Lower leg skin (tissue), 3 donors: Measurements from ENCODE around the gene PALM.

Experiments used
- POLR2A ChIP-seq, 2 donors: fragments of 450-650 bp; IDR thresholded peaks; one replicate each; pipeline ENCODE4 v1.6.1; 2016 to 2017; ENCODE audit warnings: antibody characterized with exemption in 2 of 2, mild to moderate bottlenecking in 1 of 2, moderate library complexity in 1 of 2
- TF ChIP-seq, protein P1 (sequence below), 3 donors: fragments of 450-650 bp; IDR thresholded peaks; one replicate each; pipeline ENCODE4 v1.5.1; 2016; ENCODE audit warnings: antibody characterized with exemption in 3 of 3, mild to moderate bottlenecking in 3 of 3, moderate library complexity in 2 of 3

DNA sequence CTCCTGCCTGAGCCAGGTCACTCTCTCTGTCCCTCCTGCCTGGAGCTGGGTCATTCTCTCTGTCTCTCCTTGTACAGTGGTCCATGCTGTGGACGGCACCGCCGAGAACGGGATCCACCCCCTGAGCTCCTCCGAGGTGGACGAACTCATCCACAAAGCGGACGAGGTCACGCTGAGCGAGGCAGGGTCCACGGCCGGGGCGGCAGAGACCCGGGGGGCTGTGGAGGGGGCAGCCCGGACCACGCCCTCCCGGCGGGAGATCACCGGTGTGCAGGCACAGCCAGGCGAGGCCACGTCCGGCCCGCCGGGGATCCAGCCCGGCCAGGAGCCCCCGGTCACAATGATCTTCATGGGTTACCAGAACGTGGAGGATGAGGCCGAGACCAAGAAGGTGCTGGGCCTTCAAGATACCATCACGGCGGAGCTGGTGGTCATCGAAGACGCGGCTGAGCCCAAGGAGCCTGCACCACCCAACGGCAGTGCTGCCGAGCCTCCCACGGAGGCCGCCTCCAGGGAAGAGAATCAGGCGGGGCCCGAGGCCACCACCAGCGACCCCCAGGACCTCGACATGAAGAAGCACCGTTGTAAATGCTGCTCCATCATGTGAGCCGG is 37.6 kb downstream of the PALM start:
- TF ChIP-seq, protein P1, sequence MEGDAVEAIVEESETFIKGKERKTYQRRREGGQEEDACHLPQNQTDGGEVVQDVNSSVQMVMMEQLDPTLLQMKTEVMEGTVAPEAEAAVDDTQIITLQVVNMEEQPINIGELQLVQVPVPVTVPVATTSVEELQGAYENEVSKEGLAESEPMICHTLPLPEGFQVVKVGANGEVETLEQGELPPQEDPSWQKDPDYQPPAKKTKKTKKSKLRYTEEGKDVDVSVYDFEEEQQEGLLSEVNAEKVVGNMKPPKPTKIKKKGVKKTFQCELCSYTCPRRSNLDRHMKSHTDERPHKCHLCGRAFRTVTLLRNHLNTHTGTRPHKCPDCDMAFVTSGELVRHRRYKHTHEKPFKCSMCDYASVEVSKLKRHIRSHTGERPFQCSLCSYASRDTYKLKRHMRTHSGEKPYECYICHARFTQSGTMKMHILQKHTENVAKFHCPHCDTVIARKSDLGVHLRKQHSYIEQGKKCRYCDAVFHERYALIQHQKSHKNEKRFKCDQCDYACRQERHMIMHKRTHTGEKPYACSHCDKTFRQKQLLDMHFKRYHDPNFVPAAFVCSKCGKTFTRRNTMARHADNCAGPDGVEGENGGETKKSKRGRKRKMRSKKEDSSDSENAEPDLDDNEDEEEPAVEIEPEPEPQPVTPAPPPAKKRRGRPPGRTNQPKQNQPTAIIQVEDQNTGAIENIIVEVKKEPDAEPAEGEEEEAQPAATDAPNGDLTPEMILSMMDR (IDR thresholded peaks at IDR 0.05), result no peak
- no peak for TF ChIP-seq POLR2A (IDR thresholded peaks at IDR 0.05)
